GM19455 (cell line): ENCODE results near the gene DROSHA.
"Not testable (repeated sequence)": the region's sequence is repeated elsewhere in the genome, so short reads cannot be mapped to it uniquely, and the experiment has no call there.

ENCODE experiments used
- ATAC-seq: cut with Tn5 transposase; IDR thresholded peaks from one replicate; pipeline ENCODE4 v1.9.1; 2021; ENCODE audit not compliant: unreplicated experiment

Gene DROSHA

GRCh38 chr5:31382051-31382878 is 149.6 kb downstream of the DROSHA start:
- no peak for ATAC-seq

- ATAC-seq = no peak
These were observed 150.6 kb downstream of the DROSHA start for GRCh38 chr5:31381299-31381698.

- ATAC-seq = no peak
These were observed 151.8 kb downstream of the DROSHA start for GRCh38 chr5:31380049-31380448.

- ATAC-seq = no peak
These were observed 153.1 kb downstream of the DROSHA start for GRCh38 chr5:31378838-31379237.

- no peak for ATAC-seq
These were observed 153.8 kb downstream of the DROSHA start for GRCh38 chr5:31378136-31378535.

GRCh38 chr5:31377274-31377946 is 154.5 kb downstream of the DROSHA start:
- ATAC-seq = no peak

- no peak for ATAC-seq
These were observed 155.7 kb downstream of the DROSHA start for GRCh38 chr5:31375999-31376720.

- ATAC-seq = no peak
These were observed 159.8 kb downstream of the DROSHA start for GRCh38 chr5:31372124-31372523.

- ATAC-seq = no peak
These were observed 165.0 kb downstream of the DROSHA start for GRCh38 chr5:31366941-31367340.

- ATAC-seq = no peak
These were observed 166.1 kb downstream of the DROSHA start for GRCh38 chr5:31365776-31366175.

GRCh38 chr5:31364881-31365636 is 166.8 kb downstream of the DROSHA start:
- ATAC-seq = no peak

GRCh38 chr5:31362931-31363568 is 168.8 kb downstream of the DROSHA start:
- no peak for ATAC-seq

- no peak for ATAC-seq
These were observed 169.4 kb downstream of the DROSHA start for GRCh38 chr5:31362529-31362900.

- not testable (repeated sequence) for ATAC-seq
These were observed 170.0 kb downstream of the DROSHA start for GRCh38 chr5:31361704-31362528.

- no peak for ATAC-seq
These were observed 170.7 kb downstream of the DROSHA start for GRCh38 chr5:31361234-31361633.

- ATAC-seq = no peak
These were observed 172.1 kb downstream of the DROSHA start for GRCh38 chr5:31359839-31360238.

GRCh38 chr5:31357038-31357437 is 174.9 kb downstream of the DROSHA start:
- no peak for ATAC-seq

GRCh38 chr5:31355337-31355736 is 176.6 kb downstream of the DROSHA start:
- ATAC-seq = no peak
